ENCODE measurements around the gene CDH23. TPM values are rescaled to one million over a fixed set of nuclear protein-coding genes. Genes with fewer than 3 reads are reported as not detected.

CDH23 gene
- total RNA-seq, 1 donor from 2014 or later: not detected

DNA sequence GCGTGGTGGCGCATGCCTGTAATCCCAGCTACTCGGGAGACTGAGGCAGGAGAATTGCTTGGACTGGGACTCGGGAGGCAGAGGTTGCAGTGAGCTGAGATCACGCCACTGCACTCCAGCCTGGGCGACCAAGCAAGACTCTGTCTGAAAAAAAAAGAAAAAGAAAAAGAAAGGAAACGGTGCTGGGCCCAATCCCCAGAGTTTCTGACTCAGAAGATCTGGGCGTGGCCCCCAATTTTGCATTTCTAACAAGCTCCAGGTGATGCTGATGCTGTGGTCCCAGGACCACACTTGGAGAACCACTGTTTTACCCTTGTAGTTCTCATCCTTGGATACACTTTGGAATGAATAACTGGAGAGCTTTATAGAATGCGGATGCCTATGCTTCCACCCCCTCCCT, 243.9 kb downstream of the CDH23 start:
- DNase-seq (ENCODE audit: low read depth): no peak
- FAIRE-seq: no peak
- H3K36me3 ChIP-seq (ENCODE audit: control insufficient read depth, insufficient read depth, low read length): no peaks in the 10 kb centered on the region
- no peak for TF ChIP-seq CTCF (IDR thresholded peaks at IDR 0.05; ENCODE audit: insufficient read depth, low read length, severe bottlenecking)
- H3K27me3 ChIP-seq (ENCODE audit: control insufficient read depth, insufficient read depth, low read length): no peaks in the 10 kb centered on the region
- H3K4me3 ChIP-seq (ENCODE audit: low read depth, low read length): no peak overlapping the region

- Histone ChIP-seq H3K27me3 (ENCODE audit: control insufficient read depth, insufficient read depth, low read length) (no peaks in the 10 kb centered on the region), H3K4me3 (ENCODE audit: low read depth, low read length) (no peak overlapping the region), H3K36me3 (ENCODE audit: control insufficient read depth, insufficient read depth, low read length) (no peaks in the 10 kb centered on the region)
- no peak for TF ChIP-seq CTCF (IDR thresholded peaks at IDR 0.05; ENCODE audit: insufficient read depth, low read length, severe bottlenecking)
- FAIRE-seq: peak; percentile 76
- no peak for DNase-seq (ENCODE audit: low read depth)
Measured at GRCh38 chr10:71641449-71641848, 244.7 kb downstream of the CDH23 start.

- DNase-seq (ENCODE audit: low read depth) (no peak), FAIRE-seq (no peak)
- H3K36me3 ChIP-seq (ENCODE audit: control insufficient read depth, insufficient read depth, low read length): no peaks in the 10 kb centered on the region
- TF ChIP-seq CTCF (IDR thresholded peaks at IDR 0.05; ENCODE audit: insufficient read depth, low read length, severe bottlenecking): no peak
- no peak overlapping the region for H3K4me3 ChIP-seq (ENCODE audit: low read depth, low read length)
- no peaks in the 10 kb centered on the region for H3K27me3 ChIP-seq (ENCODE audit: control insufficient read depth, insufficient read depth, low read length)
Measured at GRCh38 chr10:71641986-71642385, 245.3 kb downstream of the CDH23 start.

DNA sequence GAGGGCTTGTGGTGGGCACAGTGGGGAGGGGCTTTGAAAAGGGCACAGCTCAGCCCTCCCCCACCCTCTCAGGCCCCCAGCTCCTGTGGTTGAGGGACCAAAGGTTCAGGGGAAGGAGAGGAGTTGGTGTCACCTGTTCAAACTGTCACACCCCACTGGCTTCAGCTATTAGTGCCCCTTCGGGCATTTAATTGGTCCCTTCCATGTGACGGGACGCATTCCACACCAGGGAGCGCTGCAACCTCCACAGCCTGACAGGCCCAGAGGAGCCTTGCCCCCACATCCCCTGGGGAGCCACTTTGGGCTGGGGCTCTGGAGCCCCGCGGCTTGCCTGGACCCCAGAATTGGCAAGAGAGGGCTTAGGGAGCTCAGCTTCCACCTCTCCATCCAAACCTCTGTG, 247.2 kb downstream of the CDH23 start:
- Histone ChIP-seq H3K27me3 (ENCODE audit: control insufficient read depth, insufficient read depth, low read length) (no peaks in the 10 kb centered on the region), H3K36me3 (ENCODE audit: control insufficient read depth, insufficient read depth, low read length) (no peaks in the 10 kb centered on the region), H3K4me3 (ENCODE audit: low read depth, low read length) (no peak overlapping the region)
- FAIRE-seq (no peak), DNase-seq (ENCODE audit: low read depth) (no peak)
- TF ChIP-seq CTCF (IDR thresholded peaks at IDR 0.05; ENCODE audit: insufficient read depth, low read length, severe bottlenecking): no peak

DNA sequence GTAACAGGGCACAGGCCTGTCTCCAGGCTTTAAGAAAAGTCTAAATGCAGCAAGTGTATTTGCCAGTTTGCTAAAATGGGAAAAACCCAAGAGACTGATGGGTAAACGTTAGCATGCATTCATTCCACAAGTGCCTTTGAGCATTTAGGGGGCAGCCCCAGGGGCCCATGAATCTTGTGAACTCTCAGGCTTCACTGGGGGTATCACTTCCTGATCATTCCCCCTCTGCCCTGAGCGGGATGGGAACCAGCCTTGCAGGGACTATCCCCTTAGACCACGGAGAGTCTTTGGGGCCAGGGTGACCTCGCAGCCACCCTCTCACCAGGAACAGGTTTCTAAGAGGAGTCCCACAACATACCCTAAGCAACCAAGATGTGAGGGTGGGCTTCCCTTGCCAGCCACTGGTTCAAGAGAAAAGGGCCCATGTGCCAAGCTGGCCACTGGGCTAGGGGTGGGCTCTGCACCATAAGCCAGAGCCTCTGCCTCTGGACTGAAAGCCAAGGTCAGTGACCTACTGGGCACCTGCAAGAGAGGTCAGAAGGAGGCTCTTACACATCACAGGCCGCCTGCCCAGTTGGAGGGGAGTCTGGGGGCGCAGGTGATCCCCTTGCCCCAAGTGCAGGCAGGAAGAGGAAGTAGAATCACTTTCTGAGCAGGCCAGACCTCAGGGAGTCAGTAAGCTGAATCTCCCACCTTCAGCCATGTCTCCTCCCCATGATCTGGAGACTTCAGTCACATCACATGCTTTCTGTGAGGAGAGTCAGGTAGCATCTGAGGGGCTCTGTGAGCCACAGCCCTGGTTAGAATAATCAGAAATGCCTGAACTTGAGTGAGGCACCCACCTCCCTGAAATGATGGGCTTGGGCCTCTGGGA, 247.8 kb downstream of the CDH23 start:
- Histone ChIP-seq H3K27me3 (ENCODE audit: control insufficient read depth, insufficient read depth, low read length) (no peaks in the 10 kb centered on the region), H3K36me3 (ENCODE audit: control insufficient read depth, insufficient read depth, low read length) (no peaks in the 10 kb centered on the region), H3K4me3 (ENCODE audit: low read depth, low read length) (no peak overlapping the region)
- DNase-seq (ENCODE audit: low read depth) (no peak), FAIRE-seq (no peak)
- no peak for TF ChIP-seq CTCF (IDR thresholded peaks at IDR 0.05; ENCODE audit: insufficient read depth, low read length, severe bottlenecking)

DNA sequence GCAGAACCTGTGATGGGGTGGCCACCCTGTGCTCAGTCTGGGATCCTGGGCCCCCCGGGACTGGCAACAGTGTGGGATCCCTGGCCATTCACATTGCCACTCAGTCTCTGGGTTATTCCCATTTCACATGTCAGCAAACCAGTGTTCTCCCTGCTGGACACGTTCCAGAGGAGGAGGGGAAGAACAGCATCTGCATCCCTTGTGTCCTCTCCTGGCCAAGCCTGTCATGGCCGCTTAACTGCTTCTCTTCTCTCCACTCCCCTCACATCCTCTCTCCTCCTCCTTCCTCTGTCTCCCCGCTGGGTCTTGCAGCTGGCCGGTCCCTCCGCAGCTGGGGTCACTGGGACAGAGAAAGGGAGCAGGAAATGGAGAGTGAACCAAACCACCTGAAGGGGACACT, 248.5 kb downstream of the CDH23 start:
- Histone ChIP-seq H3K4me3 (ENCODE audit: low read depth, low read length) (no peak overlapping the region), H3K36me3 (ENCODE audit: control insufficient read depth, insufficient read depth, low read length) (no peaks in the 10 kb centered on the region), H3K27me3 (ENCODE audit: control insufficient read depth, insufficient read depth, low read length) (no peaks in the 10 kb centered on the region)
- TF ChIP-seq CTCF (IDR thresholded peaks at IDR 0.05; ENCODE audit: insufficient read depth, low read length, severe bottlenecking): no peak
- DNase-seq (ENCODE audit: low read depth): no peak
- FAIRE-seq: no peak
